ENCODE results near the gene AIFM3.

The AIFM3 gene

GRCh38 chr22:21025763-21026755 lies 59.0 kb downstream of the AIFM3 start:
- DNase-seq (ENCODE audit: low read depth in 2 of 2) = no peak

- no peak for DNase-seq (ENCODE audit: low read depth in 2 of 2)
Observed at GRCh38 chr22:21026783-21027692, 60.0 kb downstream of the AIFM3 start.

GRCh38 chr22:21028277-21029251 lies 61.5 kb downstream of the AIFM3 start:
- DNase-seq (ENCODE audit: low read depth in 2 of 2) = no peak

GRCh38 chr22:21029486-21030025 lies 62.5 kb downstream of the AIFM3 start:
- no peak for DNase-seq (ENCODE audit: low read depth in 2 of 2)

GRCh38 chr22:21030032-21030431 lies 63.0 kb downstream of the AIFM3 start:
- no peak for DNase-seq (ENCODE audit: low read depth in 2 of 2)
